KMS-11 (cell line): ENCODE data around the gene HYDIN.

Experiments
- H2AFZ ChIP-seq: fragments of 200-600 bp; sonication (generic); 2 replicates; pipeline ENCODE4 v1.6.1; 2016; ENCODE audit warnings: antibody characterized with exemption, mixed run types, low read depth
- H3K27ac ChIP-seq: fragments of 200-600 bp; sonication (generic); 2 replicates; pipeline ENCODE4 v1.6.1; 2016; ENCODE audit warnings: mild to moderate bottlenecking, mixed run types
- H3K27me3 ChIP-seq: fragments of 200-600 bp; sonication (generic); 2 replicates; pipeline ENCODE4 v1.6.1; 2017; ENCODE audit warnings: mild to moderate bottlenecking, low read depth, mixed run types, moderate library complexity; ENCODE audit not compliant: insufficient read depth
- H3K36me3 ChIP-seq: fragments of 200-600 bp; sonication (generic); 2 replicates; pipeline ENCODE4 v1.6.1; 2017; ENCODE audit warnings: mild to moderate bottlenecking, mixed run types; ENCODE audit not compliant: insufficient read depth
- H3K4me1 ChIP-seq: fragments of 200-600 bp; sonication (generic); 2 replicates; pipeline ENCODE4 v1.6.1; 2016; ENCODE audit warnings: mild to moderate bottlenecking, low read depth, mixed run types; ENCODE audit not compliant: poor library complexity, severe bottlenecking
- H3K4me2 ChIP-seq: fragments of 200-600 bp; sonication (generic); 2 replicates; pipeline ENCODE4 v1.7.0; 2016; ENCODE audit warnings: mild to moderate bottlenecking, mixed run types
- H3K4me3 ChIP-seq: fragments of 200-600 bp; sonication (generic); IDR thresholded peaks from 2 replicates; pipeline ENCODE4 v1.6.1; 2017; ENCODE audit warnings: low read depth, low read length, mixed read lengths; ENCODE audit not compliant: insufficient read depth
- H3K79me2 ChIP-seq: fragments of 200-600 bp; sonication (generic); 2 replicates; pipeline ENCODE4 v1.6.1; 2016; ENCODE audit warnings: low read depth, mixed run types; ENCODE audit not compliant: insufficient read depth
- H3K9ac ChIP-seq: fragments of 200-600 bp; sonication (generic); 2 replicates; pipeline ENCODE4 v1.6.1; 2016; ENCODE audit warnings: mild to moderate bottlenecking, mixed run types
- H4K20me1 ChIP-seq: fragments of 200-600 bp; sonication (generic); 2 replicates; pipeline ENCODE4 v1.6.1; 2016; ENCODE audit warnings: mild to moderate bottlenecking, mixed run types; ENCODE audit not compliant: insufficient read depth
- CTCF ChIP-seq: fragments of 200-600 bp; sonication (generic); conservative IDR thresholded peaks from 2 replicates; pipeline ENCODE4 v1.6.1; 2017; ENCODE audit warnings: low read depth, mild to moderate bottlenecking, antibody characterized with exemption, low read length, moderate library complexity, mixed read lengths

Gene HYDIN

GRCh38 chr16:71250461-71251235 lies 20.1 kb upstream of the HYDIN start:
- H3K4me1 ChIP-seq = no peaks in the 10 kb centered on the region
- no peaks in the 10 kb centered on the region for H3K79me2 ChIP-seq
- no peaks in the 10 kb centered on the region for H4K20me1 ChIP-seq
- no peak overlapping the region for H3K27ac ChIP-seq
- no peaks in the 10 kb centered on the region for H3K36me3 ChIP-seq
- H3K4me3 ChIP-seq = no peak overlapping the region
- no peak for TF ChIP-seq CTCF
- no peak overlapping the region for H3K9ac ChIP-seq
- H3K4me2 ChIP-seq = no peak overlapping the region
- no peaks in the 10 kb centered on the region for H3K27me3 ChIP-seq
- H2AFZ ChIP-seq = no peak overlapping the region

- no peak overlapping the region for H3K9ac ChIP-seq
- H3K36me3 ChIP-seq = no peaks in the 10 kb centered on the region
- no peaks in the 10 kb centered on the region for H3K27me3 ChIP-seq
- no peaks in the 10 kb centered on the region for H4K20me1 ChIP-seq
- H3K4me1 ChIP-seq = no peaks in the 10 kb centered on the region
- H3K79me2 ChIP-seq = no peaks in the 10 kb centered on the region
- H2AFZ ChIP-seq = no peak overlapping the region
- H3K4me3 ChIP-seq = no peak overlapping the region
- no peak overlapping the region for H3K4me2 ChIP-seq
- no peak overlapping the region for H3K27ac ChIP-seq
- no peak for TF ChIP-seq CTCF
These were observed 18.9 kb upstream of the HYDIN start for GRCh38 chr16:71249399-71249798.

- H3K79me2 ChIP-seq = no peaks in the 10 kb centered on the region
- no peaks in the 10 kb centered on the region for H3K36me3 ChIP-seq
- H3K9ac ChIP-seq = no peak overlapping the region
- no peaks in the 10 kb centered on the region for H3K4me1 ChIP-seq
- no peaks in the 10 kb centered on the region for H4K20me1 ChIP-seq
- H3K4me2 ChIP-seq = no peak overlapping the region
- H3K4me3 ChIP-seq = no peak overlapping the region
- no peak for TF ChIP-seq CTCF
- H2AFZ ChIP-seq = no peak overlapping the region
- H3K27me3 ChIP-seq = no peaks in the 10 kb centered on the region
- H3K27ac ChIP-seq = no peak overlapping the region
These were observed 17.0 kb upstream of the HYDIN start for GRCh38 chr16:71247478-71247877.

- no peak for TF ChIP-seq CTCF
- no peaks in the 10 kb centered on the region for H3K36me3 ChIP-seq
- no peak overlapping the region for H3K27ac ChIP-seq
- no peaks in the 10 kb centered on the region for H3K27me3 ChIP-seq
- H4K20me1 ChIP-seq = no peaks in the 10 kb centered on the region
- no peak overlapping the region for H2AFZ ChIP-seq
- no peaks in the 10 kb centered on the region for H3K4me1 ChIP-seq
- H3K4me3 ChIP-seq = no peak overlapping the region
- H3K79me2 ChIP-seq = no peaks in the 10 kb centered on the region
- H3K9ac ChIP-seq = no peak overlapping the region
- H3K4me2 ChIP-seq = no peak overlapping the region
These were observed 15.8 kb upstream of the HYDIN start for GRCh38 chr16:71246309-71246708.
